ENCODE data around the gene CSRP3.

Gene CSRP3

DNA sequence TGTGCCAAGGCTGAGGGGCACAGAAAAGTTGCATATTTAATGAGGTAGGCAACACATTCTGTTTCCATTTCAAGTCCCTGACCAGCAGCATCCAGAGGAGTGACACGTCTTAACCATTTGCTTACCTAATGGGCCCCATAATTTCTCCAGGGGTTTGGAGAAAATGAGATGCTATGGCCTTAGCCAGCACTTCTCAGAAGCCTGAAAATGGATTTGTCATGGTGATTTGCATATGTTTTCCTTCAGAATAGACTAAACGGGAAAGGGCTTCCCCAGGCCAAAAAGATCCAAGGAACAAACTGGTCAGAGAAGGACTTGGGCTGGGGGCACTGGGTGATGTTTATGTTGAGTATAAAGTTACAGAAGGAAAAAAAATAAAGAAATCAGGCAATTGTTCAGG, 16.7 kb downstream of the CSRP3 start (continued):
- TF ChIP-seq, protein P1, sequence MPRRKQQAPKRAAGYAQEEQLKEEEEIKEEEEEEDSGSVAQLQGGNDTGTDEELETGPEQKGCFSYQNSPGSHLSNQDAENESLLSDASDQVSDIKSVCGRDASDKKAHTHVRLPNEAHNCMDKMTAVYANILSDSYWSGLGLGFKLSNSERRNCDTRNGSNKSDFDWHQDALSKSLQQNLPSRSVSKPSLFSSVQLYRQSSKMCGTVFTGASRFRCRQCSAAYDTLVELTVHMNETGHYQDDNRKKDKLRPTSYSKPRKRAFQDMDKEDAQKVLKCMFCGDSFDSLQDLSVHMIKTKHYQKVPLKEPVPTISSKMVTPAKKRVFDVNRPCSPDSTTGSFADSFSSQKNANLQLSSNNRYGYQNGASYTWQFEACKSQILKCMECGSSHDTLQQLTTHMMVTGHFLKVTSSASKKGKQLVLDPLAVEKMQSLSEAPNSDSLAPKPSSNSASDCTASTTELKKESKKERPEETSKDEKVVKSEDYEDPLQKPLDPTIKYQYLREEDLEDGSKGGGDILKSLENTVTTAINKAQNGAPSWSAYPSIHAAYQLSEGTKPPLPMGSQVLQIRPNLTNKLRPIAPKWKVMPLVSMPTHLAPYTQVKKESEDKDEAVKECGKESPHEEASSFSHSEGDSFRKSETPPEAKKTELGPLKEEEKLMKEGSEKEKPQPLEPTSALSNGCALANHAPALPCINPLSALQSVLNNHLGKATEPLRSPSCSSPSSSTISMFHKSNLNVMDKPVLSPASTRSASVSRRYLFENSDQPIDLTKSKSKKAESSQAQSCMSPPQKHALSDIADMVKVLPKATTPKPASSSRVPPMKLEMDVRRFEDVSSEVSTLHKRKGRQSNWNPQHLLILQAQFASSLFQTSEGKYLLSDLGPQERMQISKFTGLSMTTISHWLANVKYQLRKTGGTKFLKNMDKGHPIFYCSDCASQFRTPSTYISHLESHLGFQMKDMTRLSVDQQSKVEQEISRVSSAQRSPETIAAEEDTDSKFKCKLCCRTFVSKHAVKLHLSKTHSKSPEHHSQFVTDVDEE (CRISPR knock-in tag; IDR thresholded peaks at IDR 0.05) = no peak
- TF ChIP-seq TOX (CRISPR knock-in tag; IDR thresholded peaks at IDR 0.05; ENCODE audit: borderline replicate concordance) = no peak
- TF ChIP-seq CSDC2 (CRISPR knock-in tag; IDR thresholded peaks at IDR 0.05) = no peak
- no peak for TF ChIP-seq RARB (CRISPR knock-in tag; IDR thresholded peaks at IDR 0.05)

DNA sequence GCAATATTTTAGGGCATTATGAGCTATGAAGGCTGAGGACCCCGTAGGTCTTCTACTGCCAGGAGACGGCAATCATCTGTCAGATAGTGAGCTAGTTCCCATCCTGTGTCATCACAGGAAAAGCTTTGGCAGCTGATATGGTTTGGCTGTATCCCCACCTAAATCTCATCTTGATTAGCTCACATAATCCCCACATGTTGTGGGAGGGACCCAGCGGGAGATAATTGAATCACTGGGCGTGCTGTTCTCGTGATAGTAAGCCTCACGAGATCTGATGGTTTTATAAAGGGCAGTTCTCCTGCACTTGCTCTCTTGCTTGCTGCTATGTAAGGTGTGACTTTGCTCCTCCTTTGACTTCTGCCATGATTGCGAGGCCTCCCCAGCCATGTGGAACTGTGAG, 18.1 kb downstream of the CSRP3 start:
- TF ChIP-seq OSR1 (CRISPR knock-in tag; IDR thresholded peaks at IDR 0.05) = no peak
- ATAC-seq = no peak

DNA sequence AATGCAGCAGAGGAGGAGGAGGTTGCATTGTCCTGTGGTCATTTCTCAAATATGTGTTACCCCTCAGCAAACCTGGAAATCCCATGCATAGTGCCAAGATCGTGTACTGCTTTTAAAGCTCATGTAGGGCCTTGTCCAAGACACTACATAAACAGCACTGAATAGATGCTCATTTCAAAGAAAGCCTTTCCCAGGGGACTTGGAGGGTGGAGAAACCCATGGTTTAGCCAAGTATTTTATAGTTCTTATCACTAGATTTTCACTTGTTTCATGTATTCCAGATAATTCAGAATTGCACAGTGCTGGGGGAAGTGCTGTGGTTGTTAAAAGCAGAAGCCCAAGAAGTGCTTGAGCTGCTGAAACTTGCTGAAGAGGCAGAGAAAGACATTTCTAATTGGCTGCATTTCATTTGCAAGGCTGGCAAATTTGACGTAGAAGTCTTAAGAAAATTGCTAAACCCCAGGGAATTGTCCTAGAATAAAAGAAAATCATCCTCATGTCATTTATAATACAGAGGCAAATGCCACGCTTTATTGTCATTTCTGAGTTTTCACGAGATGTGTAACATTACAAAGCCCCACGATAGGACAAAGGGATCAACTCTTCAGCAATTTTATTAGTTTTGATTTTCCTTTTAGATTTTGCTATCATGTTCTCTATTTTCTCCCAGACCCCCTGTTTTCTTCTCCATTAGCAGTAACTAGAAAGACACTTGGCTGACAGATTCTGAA, 20.1 kb downstream of the CSRP3 start:
- ATAC-seq = no peak
- TF ChIP-seq ZNF565 (CRISPR knock-in tag; conservative IDR thresholded peaks at IDR 0.05; ENCODE audit: low read depth) = no peak
- no peak for TF ChIP-seq ESRRG (CRISPR knock-in tag; IDR thresholded peaks at IDR 0.05)
- TF ChIP-seq, protein P2, sequence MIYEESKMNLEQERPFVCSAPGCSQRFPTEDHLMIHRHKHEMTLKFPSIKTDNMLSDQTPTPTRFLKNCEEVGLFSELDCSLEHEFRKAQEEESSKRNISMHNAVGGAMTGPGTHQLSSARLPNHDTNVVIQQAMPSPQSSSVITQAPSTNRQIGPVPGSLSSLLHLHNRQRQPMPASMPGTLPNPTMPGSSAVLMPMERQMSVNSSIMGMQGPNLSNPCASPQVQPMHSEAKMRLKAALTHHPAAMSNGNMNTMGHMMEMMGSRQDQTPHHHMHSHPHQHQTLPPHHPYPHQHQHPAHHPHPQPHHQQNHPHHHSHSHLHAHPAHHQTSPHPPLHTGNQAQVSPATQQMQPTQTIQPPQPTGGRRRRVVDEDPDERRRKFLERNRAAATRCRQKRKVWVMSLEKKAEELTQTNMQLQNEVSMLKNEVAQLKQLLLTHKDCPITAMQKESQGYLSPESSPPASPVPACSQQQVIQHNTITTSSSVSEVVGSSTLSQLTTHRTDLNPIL (CRISPR knock-in tag; IDR thresholded peaks at IDR 0.05; ENCODE audit: low read depth) = no peak
- TF ChIP-seq GLIS3 (CRISPR knock-in tag; IDR thresholded peaks at IDR 0.05) = no peak
- no peak for TF ChIP-seq ISL1 (CRISPR knock-in tag; IDR thresholded peaks at IDR 0.05)
- no peak for TF ChIP-seq TCF4 (CRISPR knock-in tag; IDR thresholded peaks at IDR 0.05; ENCODE audit: borderline replicate concordance)
- no peak for TF ChIP-seq ZC3H10 (CRISPR knock-in tag; IDR thresholded peaks at IDR 0.05)
- TF ChIP-seq, protein P3, sequence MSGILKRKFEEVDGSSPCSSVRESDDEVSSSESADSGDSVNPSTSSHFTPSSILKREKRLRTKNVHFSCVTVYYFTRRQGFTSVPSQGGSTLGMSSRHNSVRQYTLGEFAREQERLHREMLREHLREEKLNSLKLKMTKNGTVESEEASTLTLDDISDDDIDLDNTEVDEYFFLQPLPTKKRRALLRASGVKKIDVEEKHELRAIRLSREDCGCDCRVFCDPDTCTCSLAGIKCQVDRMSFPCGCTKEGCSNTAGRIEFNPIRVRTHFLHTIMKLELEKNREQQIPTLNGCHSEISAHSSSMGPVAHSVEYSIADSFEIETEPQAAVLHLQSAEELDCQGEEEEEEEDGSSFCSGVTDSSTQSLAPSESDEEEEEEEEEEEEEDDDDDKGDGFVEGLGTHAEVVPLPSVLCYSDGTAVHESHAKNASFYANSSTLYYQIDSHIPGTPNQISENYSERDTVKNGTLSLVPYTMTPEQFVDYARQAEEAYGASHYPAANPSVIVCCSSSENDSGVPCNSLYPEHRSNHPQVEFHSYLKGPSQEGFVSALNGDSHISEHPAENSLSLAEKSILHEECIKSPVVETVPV (CRISPR knock-in tag; IDR thresholded peaks at IDR 0.05) = no peak
- TF ChIP-seq, protein P4, sequence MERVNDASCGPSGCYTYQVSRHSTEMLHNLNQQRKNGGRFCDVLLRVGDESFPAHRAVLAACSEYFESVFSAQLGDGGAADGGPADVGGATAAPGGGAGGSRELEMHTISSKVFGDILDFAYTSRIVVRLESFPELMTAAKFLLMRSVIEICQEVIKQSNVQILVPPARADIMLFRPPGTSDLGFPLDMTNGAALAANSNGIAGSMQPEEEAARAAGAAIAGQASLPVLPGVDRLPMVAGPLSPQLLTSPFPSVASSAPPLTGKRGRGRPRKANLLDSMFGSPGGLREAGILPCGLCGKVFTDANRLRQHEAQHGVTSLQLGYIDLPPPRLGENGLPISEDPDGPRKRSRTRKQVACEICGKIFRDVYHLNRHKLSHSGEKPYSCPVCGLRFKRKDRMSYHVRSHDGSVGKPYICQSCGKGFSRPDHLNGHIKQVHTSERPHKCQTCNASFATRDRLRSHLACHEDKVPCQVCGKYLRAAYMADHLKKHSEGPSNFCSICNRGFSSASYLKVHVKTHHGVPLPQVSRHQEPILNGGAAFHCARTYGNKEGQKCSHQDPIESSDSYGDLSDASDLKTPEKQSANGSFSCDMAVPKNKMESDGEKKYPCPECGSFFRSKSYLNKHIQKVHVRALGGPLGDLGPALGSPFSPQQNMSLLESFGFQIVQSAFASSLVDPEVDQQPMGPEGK (CRISPR knock-in tag; IDR thresholded peaks at IDR 0.05; ENCODE audit: borderline replicate concordance) = no peak
- TF ChIP-seq OSR1 (CRISPR knock-in tag; IDR thresholded peaks at IDR 0.05) = no peak
- no peak for TF ChIP-seq ARNTL (CRISPR knock-in tag; IDR thresholded peaks at IDR 0.05; ENCODE audit: borderline replicate concordance, low read depth)
- TF ChIP-seq, protein P5, sequence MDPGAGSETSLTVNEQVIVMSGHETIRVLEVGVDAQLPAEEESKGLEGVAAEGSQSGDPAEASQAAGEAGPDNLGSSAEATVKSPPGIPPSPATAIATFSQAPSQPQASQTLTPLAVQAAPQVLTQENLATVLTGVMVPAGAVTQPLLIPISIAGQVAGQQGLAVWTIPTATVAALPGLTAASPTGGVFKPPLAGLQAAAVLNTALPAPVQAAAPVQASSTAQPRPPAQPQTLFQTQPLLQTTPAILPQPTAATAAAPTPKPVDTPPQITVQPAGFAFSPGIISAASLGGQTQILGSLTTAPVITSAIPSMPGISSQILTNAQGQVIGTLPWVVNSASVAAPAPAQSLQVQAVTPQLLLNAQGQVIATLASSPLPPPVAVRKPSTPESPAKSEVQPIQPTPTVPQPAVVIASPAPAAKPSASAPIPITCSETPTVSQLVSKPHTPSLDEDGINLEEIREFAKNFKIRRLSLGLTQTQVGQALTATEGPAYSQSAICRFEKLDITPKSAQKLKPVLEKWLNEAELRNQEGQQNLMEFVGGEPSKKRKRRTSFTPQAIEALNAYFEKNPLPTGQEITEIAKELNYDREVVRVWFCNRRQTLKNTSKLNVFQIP (CRISPR knock-in tag; IDR thresholded peaks at IDR 0.05; ENCODE audit: borderline replicate concordance, low read depth) = no peak
- TF ChIP-seq ZFP3 (CRISPR knock-in tag; IDR thresholded peaks at IDR 0.05) = no peak
- TF ChIP-seq BACH2 (CRISPR knock-in tag; IDR thresholded peaks at IDR 0.05; ENCODE audit: borderline replicate concordance) = no peak
- TF ChIP-seq, protein P1 (CRISPR knock-in tag; IDR thresholded peaks at IDR 0.05) = no peak
- no peak for TF ChIP-seq ZFP30 (CRISPR knock-in tag; IDR thresholded peaks at IDR 0.05)
- no peak for TF ChIP-seq PPARA (CRISPR knock-in tag; IDR thresholded peaks at IDR 0.05; ENCODE audit: borderline replicate concordance)
- TF ChIP-seq ZNF8 (CRISPR knock-in tag; IDR thresholded peaks at IDR 0.05) = no peak
